Skeletal muscle tissue (tissue), 4 donors: ENCODE results near the gene GLIS2. TPM values are rescaled to one million over a fixed set of nuclear protein-coding genes. Genes with fewer than 3 reads are reported as not detected.

ENCODE experiments used
- H3K27ac ChIP-seq: one replicate; pipeline ENCODE4 v1.7.0; 2013; ENCODE audit warnings: mild to moderate bottlenecking, low read depth, low read length, inconsistent platforms
- H3K27me3 ChIP-seq, 3 donors: one replicate each; pipeline ENCODE4 v1.7.0; 2013; ENCODE audit warnings: low read length in 3 of 3; ENCODE audit not compliant: control insufficient read depth in 3 of 3, insufficient read depth in 3 of 3
- H3K36me3 ChIP-seq, 3 donors: one replicate each; pipeline ENCODE4 v1.7.0; 2013; ENCODE audit warnings: low read length in 3 of 3; ENCODE audit not compliant: control insufficient read depth in 3 of 3, insufficient read depth in 3 of 3
- H3K4me1 ChIP-seq, 3 donors: one replicate each; pipeline ENCODE4 v1.7.0; 2013; ENCODE audit warnings: low read length in 3 of 3, mild to moderate bottlenecking in 3 of 3; ENCODE audit not compliant: control insufficient read depth in 3 of 3, insufficient read depth in 3 of 3
- H3K4me3 ChIP-seq, 3 donors: one replicate each; pipeline ENCODE4 v1.7.0; 2013; ENCODE audit warnings: low read length in 3 of 3
- H3K9ac ChIP-seq, 3 donors: one replicate each; pipeline ENCODE4 v1.7.0; 2013; ENCODE audit warnings: low read length in 3 of 3, mild to moderate bottlenecking in 3 of 3, moderate library complexity in 2 of 3, low read depth in 1 of 3
- H3K9me3 ChIP-seq, 3 donors: one replicate each; pipeline ENCODE4 v1.7.0; 2013; ENCODE audit warnings: low read length in 3 of 3; ENCODE audit not compliant: control insufficient read depth in 3 of 3
- total RNA-seq: library from RNA; depleted of rRNA; stranded (reverse); fragments of >200 nt; gene quantifications from one replicate; pipeline ENCODE4 v1.2.3, GENCODE V29; 2014
- donor health status: Osteomylitis.

GLIS2 gene
- total RNA-seq, 1 donor from 2014 or later, result 4.2 TPM

DNA sequence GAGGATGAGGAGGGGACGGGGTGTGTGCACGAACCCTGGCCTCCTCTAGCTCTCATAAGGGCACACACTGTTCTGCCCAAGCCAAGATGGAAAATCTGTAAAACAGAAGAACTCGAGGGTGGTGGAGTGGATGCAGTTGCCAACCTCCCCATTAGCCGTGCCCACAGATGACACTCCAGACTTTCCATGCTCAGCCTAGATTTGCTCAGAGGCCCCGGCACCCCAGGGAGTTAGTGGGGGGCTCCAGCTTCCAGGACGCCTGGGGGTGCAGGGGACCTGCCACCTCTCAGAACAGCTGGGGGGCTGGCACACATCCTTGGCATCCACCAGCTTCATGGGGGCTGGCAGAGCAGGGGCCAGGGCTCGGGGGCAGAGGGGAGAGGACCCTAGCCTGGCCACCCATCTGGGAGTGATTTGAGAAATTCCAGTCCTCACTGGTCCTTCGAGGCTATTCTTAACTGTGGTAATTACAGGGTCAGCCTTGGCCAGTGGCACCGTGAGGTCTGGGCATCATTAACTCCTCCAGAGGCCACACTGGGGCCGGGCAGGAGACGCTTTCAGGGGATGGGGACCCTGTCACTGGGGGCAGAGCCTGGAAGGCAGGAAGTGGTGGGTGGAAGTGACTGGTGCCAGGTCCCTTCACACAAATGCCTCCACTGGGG is 70.1 kb downstream of the GLIS2 start:
- peak overlapping the region; percentile 33 for H3K27ac ChIP-seq
- H3K4me3 ChIP-seq, result no peak overlapping the region
- H3K9ac ChIP-seq, result peak overlapping the region in 1 of 3 donors; percentile 50
- no peaks in the 10 kb centered on the region for H3K27me3 ChIP-seq
- H3K4me1 ChIP-seq, result peaks cover 20 to 43% (median 36%) of the 10 kb centered on the region in 3 donors
- H3K9me3 ChIP-seq, result no peaks in the 10 kb centered on the region
- peaks cover 7 to 16% (median 10%) of the 10 kb centered on the region in 3 donors for H3K36me3 ChIP-seq

- peak overlapping the region; percentile 33 for H3K27ac ChIP-seq
- peak overlapping the region in 1 of 3 donors; percentile 50 for H3K9ac ChIP-seq
- H3K4me3 ChIP-seq, result no peak overlapping the region
- H3K4me1 ChIP-seq, result peaks cover 16 to 38% (median 30%) of the 10 kb centered on the region in 3 donors
- H3K36me3 ChIP-seq, result peaks cover 7 to 14% (median 10%) of the 10 kb centered on the region in 3 donors
- H3K9me3 ChIP-seq, result no peaks in the 10 kb centered on the region
- no peaks in the 10 kb centered on the region for H3K27me3 ChIP-seq
Measured at GRCh38 chr16:4386451-4386805, 70.6 kb downstream of the GLIS2 start.

DNA sequence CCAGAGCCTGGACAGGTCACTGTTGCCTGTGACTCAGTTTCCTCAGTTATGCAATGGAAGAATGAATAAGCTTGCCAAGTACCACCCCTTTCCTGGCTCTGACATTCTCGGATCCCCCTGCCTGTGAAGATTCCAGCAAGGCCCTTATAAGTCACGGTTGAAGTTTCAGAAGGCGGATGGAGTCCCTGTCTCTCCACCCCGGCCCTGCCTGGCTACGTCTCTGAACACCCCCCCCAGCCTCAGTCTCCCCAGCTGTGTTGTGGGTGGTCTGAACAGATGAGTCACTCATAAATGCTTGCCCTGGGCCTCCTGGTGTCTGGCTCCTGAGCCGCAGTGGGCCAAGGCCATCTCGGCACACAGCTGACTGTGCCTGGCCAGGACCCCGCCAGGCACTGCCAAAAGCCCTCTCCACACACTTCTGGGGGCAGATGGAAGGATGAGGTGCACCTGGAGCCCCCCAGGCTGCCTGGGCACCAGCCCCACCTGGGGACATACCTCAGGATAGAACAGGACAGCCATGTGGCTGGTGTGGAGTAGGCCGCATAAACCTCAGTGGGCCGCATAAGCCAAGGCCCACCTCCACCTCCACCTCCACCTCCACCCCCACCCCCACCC is 71.2 kb downstream of the GLIS2 start:
- H3K4me1 ChIP-seq, result peaks cover 10 to 34% (median 24%) of the 10 kb centered on the region in 3 donors
- H3K27ac ChIP-seq, result peak overlapping the region; percentile 33
- H3K27me3 ChIP-seq, result no peaks in the 10 kb centered on the region
- peaks cover 7 to 12% (median 10%) of the 10 kb centered on the region in 3 donors for H3K36me3 ChIP-seq
- H3K9ac ChIP-seq, result peak overlapping the region in 2 of 3 donors; percentile 20 to 45
- H3K9me3 ChIP-seq, result no peaks in the 10 kb centered on the region
- no peak overlapping the region for H3K4me3 ChIP-seq

DNA sequence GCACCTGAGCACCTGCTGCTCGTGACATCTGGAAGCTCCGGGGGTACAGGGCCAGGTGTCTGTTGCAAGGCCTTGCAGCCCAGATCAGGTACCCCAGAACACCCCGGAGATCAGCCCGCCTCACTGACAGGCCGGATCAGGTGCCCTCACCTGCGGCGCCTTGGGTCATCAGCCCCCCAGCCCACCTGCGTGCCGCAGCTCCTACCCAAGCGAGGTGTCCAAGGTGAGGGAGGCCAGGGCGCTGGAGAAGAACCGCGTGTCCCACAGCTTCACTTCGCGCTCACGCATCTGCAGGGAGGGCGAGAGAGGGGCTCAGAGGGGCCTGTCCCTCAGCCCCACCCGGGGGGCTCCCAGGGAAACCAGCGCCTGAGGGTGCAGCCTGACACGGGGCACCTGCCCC is 71.9 kb downstream of the GLIS2 start:
- Histone ChIP-seq H3K9ac (peak overlapping the region in 1 of 3 donors; percentile 33), H3K9me3 (no peaks in the 10 kb centered on the region), H3K4me3 (no peak overlapping the region), H3K27ac (peak overlapping the region; percentile 70), H3K36me3 (peaks cover 7 to 12% (median 10%) of the 10 kb centered on the region in 3 donors), H3K27me3 (no peaks in the 10 kb centered on the region), H3K4me1 (peaks cover 9 to 34% (median 22%) of the 10 kb centered on the region in 3 donors)

- Histone ChIP-seq H3K4me3 (no peak overlapping the region), H3K9me3 (no peaks in the 10 kb centered on the region), H3K27ac (peak overlapping the region; percentile 70), H3K27me3 (no peaks in the 10 kb centered on the region), H3K9ac (peak overlapping the region in 1 of 3 donors; percentile 45), H3K36me3 (peaks cover 7 to 11% (median 10%) of the 10 kb centered on the region in 3 donors), H3K4me1 (peaks cover 9 to 38% (median 22%) of the 10 kb centered on the region in 3 donors)
Measured at GRCh38 chr16:4388271-4389021, 72.6 kb downstream of the GLIS2 start.

Other genes starting within 250 kb of the GLIS2 start
- gene ADCY9, start 199.6 kb upstream of the GLIS2 start, total RNA-seq, result 8.9 TPM
- gene SRL, start 74.0 kb upstream of the GLIS2 start, total RNA-seq, result 230 TPM
- gene TFAP4, start 43.0 kb upstream of the GLIS2 start, total RNA-seq, result 5.2 TPM
- gene PAM16, start 35.3 kb downstream of the GLIS2 start, total RNA-seq, result 32.9 TPM
- 13.0 TPM for gene VASN, start 55.8 kb downstream of the GLIS2 start, total RNA-seq
- gene CORO7, start 100.5 kb downstream of the GLIS2 start, total RNA-seq, result 14.6 TPM
- gene DNAJA3, start 109.8 kb downstream of the GLIS2 start, total RNA-seq, result 35.5 TPM
- 14.1 TPM for gene NMRAL1, start 158.6 kb downstream of the GLIS2 start, total RNA-seq
- gene HMOX2, start 160.3 kb downstream of the GLIS2 start, total RNA-seq, result 31.8 TPM
- 7.8 TPM for gene CDIP1, start 222.7 kb downstream of the GLIS2 start, total RNA-seq
- 0.52 TPM for gene C16orf96, start 240.3 kb downstream of the GLIS2 start, total RNA-seq